Osteoblast (primary cell): ENCODE data around the gene DAAM2. TPM values are rescaled to one million over a fixed set of nuclear protein-coding genes. Genes with fewer than 3 reads are reported as not detected.

Experiments used
- DNase-seq: peaks from one replicate; pipeline ENCODE4 v3.0.0; 2011; ENCODE audit warnings: low spot score, mixed read lengths; ENCODE audit not compliant: insufficient read length; ENCODE audit errors: missing footprints
- H2AFZ ChIP-seq: 2 replicates; pipeline ENCODE4 v1.6.0; 2011; ENCODE audit warnings: mild to moderate bottlenecking, low read length
- H3K27ac ChIP-seq: 2 replicates; pipeline ENCODE4 v1.5.1; 2011; ENCODE audit warnings: mild to moderate bottlenecking, low read depth, low read length, moderate library complexity
- H3K27me3 ChIP-seq: 2 replicates; pipeline ENCODE4 v1.6.0; 2012; ENCODE audit warnings: mild to moderate bottlenecking, control low read depth, inconsistent platforms, low read length, moderate library complexity; ENCODE audit not compliant: insufficient read depth
- H3K36me3 ChIP-seq: 2 replicates; pipeline ENCODE4 v1.5.1; 2011; ENCODE audit warnings: mild to moderate bottlenecking, low read length, control low read depth, moderate library complexity; ENCODE audit not compliant: insufficient read depth
- H3K4me1 ChIP-seq: 2 replicates; pipeline ENCODE4 v1.5.1; 2011; ENCODE audit warnings: mild to moderate bottlenecking, low read length, control low read depth, moderate library complexity; ENCODE audit not compliant: insufficient read depth
- H3K4me2 ChIP-seq: 2 replicates; pipeline ENCODE4 v1.6.0; 2011; ENCODE audit warnings: mild to moderate bottlenecking, low read length; ENCODE audit not compliant: insufficient read depth
- H3K4me3 ChIP-seq: fragments of 200-600 bp; sonication (generic); 3 replicates; pipeline ENCODE4 v1.5.1; 2012; ENCODE audit warnings: mild to moderate bottlenecking, low read length, inconsistent platforms; ENCODE audit not compliant: insufficient read depth
- H3K79me2 ChIP-seq: 2 replicates; pipeline ENCODE4 v1.6.0; 2012; ENCODE audit warnings: mild to moderate bottlenecking, low read length, control low read depth, inconsistent platforms; ENCODE audit not compliant: insufficient read depth
- H3K9me3 ChIP-seq: 2 replicates; pipeline ENCODE4 v1.5.1; 2011; ENCODE audit warnings: low read depth, low read length, control low read depth
- H4K20me1 ChIP-seq: 2 replicates; pipeline ENCODE4 v1.6.0; 2012; ENCODE audit warnings: mild to moderate bottlenecking, low read length, control low read depth; ENCODE audit not compliant: insufficient read depth
- CTCF ChIP-seq: IDR thresholded peaks from 2 replicates; pipeline ENCODE4 v1.5.1; 2011; ENCODE audit warnings: mild to moderate bottlenecking, low read depth, low read length, moderate library complexity; ENCODE audit errors: extremely low read depth
- total RNA-seq: library from RNA; depleted of rRNA; stranded (reverse); fragments of >200 nt; gene quantifications from 2 replicates; pipeline ENCODE4 v1.2.3, GENCODE V29; 2012

DAAM2 gene
- total RNA-seq, 1 donor, result 29.0 TPM

GRCh38 chr6:39760226-39760952 is 31.8 kb upstream of the DAAM2 start:
- H3K27me3 ChIP-seq, result no peaks in the 10 kb centered on the region
- H3K9me3 ChIP-seq, result no peaks in the 10 kb centered on the region
- H4K20me1 ChIP-seq, result no peaks in the 10 kb centered on the region
- no peak overlapping the region for H2AFZ ChIP-seq
- no peaks in the 10 kb centered on the region for H3K79me2 ChIP-seq
- H3K36me3 ChIP-seq, result no peaks in the 10 kb centered on the region
- H3K4me3 ChIP-seq, result no peak overlapping the region
- H3K4me1 ChIP-seq, result no peaks in the 10 kb centered on the region
- no peak overlapping the region for H3K27ac ChIP-seq
- no peak overlapping the region for H3K4me2 ChIP-seq
- no peak for TF ChIP-seq CTCF
- no peak for DNase-seq

GRCh38 chr6:39765508-39766065 is 26.6 kb upstream of the DAAM2 start:
- H3K4me3 ChIP-seq, result no peak overlapping the region
- no peaks in the 10 kb centered on the region for H4K20me1 ChIP-seq
- no peak overlapping the region for H3K27ac ChIP-seq
- no peak overlapping the region for H2AFZ ChIP-seq
- no peaks in the 10 kb centered on the region for H3K79me2 ChIP-seq
- no peak overlapping the region for H3K4me2 ChIP-seq
- no peaks in the 10 kb centered on the region for H3K9me3 ChIP-seq
- DNase-seq, result no peak
- no peaks in the 10 kb centered on the region for H3K4me1 ChIP-seq
- H3K27me3 ChIP-seq, result no peaks in the 10 kb centered on the region
- no peaks in the 10 kb centered on the region for H3K36me3 ChIP-seq
- TF ChIP-seq CTCF, result no peak

GRCh38 chr6:39769012-39769411 is 23.2 kb upstream of the DAAM2 start:
- Histone ChIP-seq H3K79me2 (no peaks in the 10 kb centered on the region), H3K27ac (no peak overlapping the region), H3K27me3 (no peaks in the 10 kb centered on the region), H4K20me1 (no peaks in the 10 kb centered on the region), H3K36me3 (no peaks in the 10 kb centered on the region), H3K4me1 (no peaks in the 10 kb centered on the region), H3K4me3 (no peak overlapping the region), H2AFZ (no peak overlapping the region), H3K9me3 (no peaks in the 10 kb centered on the region), H3K4me2 (no peak overlapping the region)
- no peak for TF ChIP-seq CTCF
- DNase-seq, result no peak

- DNase-seq, result no peak
- Histone ChIP-seq H3K9me3 (no peaks in the 10 kb centered on the region), H4K20me1 (no peaks in the 10 kb centered on the region), H3K36me3 (no peaks in the 10 kb centered on the region), H3K4me1 (no peaks in the 10 kb centered on the region), H3K79me2 (no peaks in the 10 kb centered on the region), H3K27ac (no peak overlapping the region), H3K4me3 (no peak overlapping the region), H3K4me2 (no peak overlapping the region), H2AFZ (no peak overlapping the region), H3K27me3 (peaks cover 2% of the 10 kb centered on the region)
- no peak for TF ChIP-seq CTCF
These were observed 21.7 kb upstream of the DAAM2 start for GRCh38 chr6:39770446-39770845.
